ENCODE results near the gene KRT39. TPM values are rescaled to one million over a fixed set of nuclear protein-coding genes. Genes with fewer than 3 reads are reported as not detected.

The KRT39 gene
- total RNA-seq, 4 donors from 2014 or later, result not detected

GRCh38 chr17:40996829-40997228, 30.1 kb upstream of the KRT39 start:
- TF ChIP-seq POLR2AphosphoS5 (IDR thresholded peaks at IDR 0.05), result no peak
- TF ChIP-seq CTCF (IDR thresholded peaks at IDR 0.05), result no peak
- no peak for TF ChIP-seq EP300 (IDR thresholded peaks at IDR 0.05)
- no peak for TF ChIP-seq POLR2A (IDR thresholded peaks at IDR 0.05)
- Histone ChIP-seq H3K4me1 (no peaks in the 10 kb centered on the region), H3K36me3 (no peaks in the 10 kb centered on the region), H3K27ac (no peak overlapping the region), H3K4me3 (no peak overlapping the region), H3K27me3 (peaks cover 50% of the 10 kb centered on the region), H3K9me3 (no peaks in the 10 kb centered on the region)
- ATAC-seq, result no peak
- 45 to 57% methylated on average over 4 of the region's 4 CpGs for WGBS, 2 donors (ENCODE audit: low coverage in 1 of 2)

- no peak for ATAC-seq
- 40 to 63% methylated on average over 1 of the region's 1 CpG for WGBS, 2 donors (ENCODE audit: low coverage in 1 of 2)
Observed at GRCh38 chr17:40995116-40995515, 28.4 kb upstream of the KRT39 start.

GRCh38 chr17:40993839-40994238, 27.1 kb upstream of the KRT39 start, which contains the start of gene KRTAP3-3:
Gene KRTAP3-3 (minus strand): TSS chr17:40994164. CDS start chr17:40994097, 67 bp downstream.
- ATAC-seq, result no peak
- no peaks in the 10 kb centered on the region for H3K9me3 ChIP-seq
- H3K4me3 ChIP-seq, result no peak within 1 kb of the TSS
- H3K36me3 ChIP-seq, result no peaks in the 10 kb centered on the region
- no peak within 1 kb of the TSS for H3K27ac ChIP-seq
- H3K4me1 ChIP-seq, result no peaks in the 10 kb centered on the region
- peaks cover 41% of the 10 kb centered on the region for H3K27me3 ChIP-seq
- no peak for TF ChIP-seq POLR2A (IDR thresholded peaks at IDR 0.05)
- no peak for TF ChIP-seq CTCF (IDR thresholded peaks at IDR 0.05)
- no peak for TF ChIP-seq POLR2AphosphoS5 (IDR thresholded peaks at IDR 0.05)
- TF ChIP-seq EP300 (IDR thresholded peaks at IDR 0.05), result no peak
- 15 to 58% methylated on average over 3 to 4 of the region's 4 CpGs for WGBS, 2 donors (ENCODE audit: low coverage in 1 of 2)

More at GRCh38 chr17:40995116-40995515, 28.4 kb upstream of the KRT39 start:
- Histone ChIP-seq H3K4me1 (no peaks in the 10 kb centered on the region), H3K27me3 (peaks cover 53% of the 10 kb centered on the region), H3K4me3 (no peak overlapping the region), H3K27ac (no peak overlapping the region), H3K9me3 (no peaks in the 10 kb centered on the region), H3K36me3 (no peaks in the 10 kb centered on the region)
- no peak for TF ChIP-seq POLR2A (IDR thresholded peaks at IDR 0.05)

- Histone ChIP-seq H3K4me1 (no peaks in the 10 kb centered on the region), H3K27ac (no peak overlapping the region), H3K9me3 (no peaks in the 10 kb centered on the region), H3K27me3 (peaks cover 41% of the 10 kb centered on the region), H3K36me3 (no peaks in the 10 kb centered on the region), H3K4me3 (no peak overlapping the region)
- ATAC-seq, result no peak
- WGBS, 2 donors (ENCODE audit: low coverage in 1 of 2), result 75 to 85% methylated on average over 2 of the region's 2 CpGs
- TF ChIP-seq POLR2AphosphoS5 (IDR thresholded peaks at IDR 0.05) (no peak), POLR2A (IDR thresholded peaks at IDR 0.05) (no peak), EP300 (IDR thresholded peaks at IDR 0.05) (no peak), CTCF (IDR thresholded peaks at IDR 0.05) (no peak)
Observed at GRCh38 chr17:40993084-40993483, 26.3 kb upstream of the KRT39 start.

- Histone ChIP-seq H3K9me3 (no peaks in the 10 kb centered on the region), H3K27me3 (peaks cover 39% of the 10 kb centered on the region), H3K36me3 (no peaks in the 10 kb centered on the region), H3K27ac (no peak overlapping the region), H3K4me1 (no peaks in the 10 kb centered on the region), H3K4me3 (no peak overlapping the region)
- ATAC-seq, result no peak
- WGBS, 2 donors (ENCODE audit: low coverage in 1 of 2), result 80 to 93% methylated on average over 3 of the region's 3 CpGs
- no peak for TF ChIP-seq EP300 (IDR thresholded peaks at IDR 0.05)
- TF ChIP-seq CTCF (IDR thresholded peaks at IDR 0.05), result no peak
- no peak for TF ChIP-seq POLR2A (IDR thresholded peaks at IDR 0.05)
- no peak for TF ChIP-seq POLR2AphosphoS5 (IDR thresholded peaks at IDR 0.05)
Observed at GRCh38 chr17:40992666-40993065, 25.9 kb upstream of the KRT39 start.
